GM19043 (cell line): ENCODE results near the gene OR4C12.
"Not testable (repeated sequence)": the region's sequence is repeated elsewhere in the genome, so short reads cannot be mapped to it uniquely, and the experiment has no call there.

Source experiments
- ATAC-seq: cut with Tn5 transposase; IDR thresholded peaks from one replicate; pipeline ENCODE4 v1.9.1; 2021; ENCODE audit warnings: low read depth; ENCODE audit not compliant: unreplicated experiment

Gene OR4C12

DNA sequence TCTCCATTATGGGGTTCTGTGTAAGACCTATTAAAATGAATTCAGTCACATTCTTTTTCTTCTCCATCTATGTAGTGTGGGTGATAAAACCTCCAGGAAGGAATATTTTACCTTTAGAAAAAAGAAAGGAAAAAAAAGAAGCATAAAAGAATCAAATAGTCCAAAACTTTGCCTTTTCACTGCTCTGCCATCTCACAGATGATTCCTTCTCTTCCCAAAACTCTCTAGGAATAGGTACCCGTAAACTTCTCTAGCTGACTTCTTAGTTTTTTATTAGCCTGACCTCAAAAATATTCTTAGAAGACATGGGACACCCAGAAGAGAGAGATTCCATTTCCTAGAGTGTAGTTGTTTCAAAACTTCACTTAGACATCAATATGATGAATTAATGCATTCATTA is at the start of gene OR4C12:
TSS of gene OR4C12 (minus strand) at position 101 of the 400 bp plus-strand sequence. CDS start at position 67, 34 bp downstream.
- ATAC-seq = not testable (repeated sequence)

DNA sequence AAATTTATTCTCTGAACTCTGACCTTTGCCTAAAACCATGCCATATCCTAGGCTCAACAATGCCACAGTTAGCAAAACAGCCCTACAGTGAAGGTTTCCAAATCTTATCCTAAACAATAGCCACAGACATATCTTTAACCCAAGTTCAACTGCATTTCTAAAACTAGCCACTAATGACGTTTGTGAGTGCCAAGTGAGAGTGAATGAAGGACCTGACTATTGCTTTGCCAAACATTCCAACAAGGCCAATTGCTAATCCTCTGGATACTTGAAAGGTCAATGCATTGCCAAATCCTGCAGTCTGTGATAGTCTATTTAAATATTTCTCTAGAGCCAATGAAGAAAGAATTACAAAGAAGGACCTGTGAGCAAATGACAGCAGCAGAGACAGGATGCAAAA is 47.9 kb upstream of the OR4C12 start:
- ATAC-seq = no peak

DNA sequence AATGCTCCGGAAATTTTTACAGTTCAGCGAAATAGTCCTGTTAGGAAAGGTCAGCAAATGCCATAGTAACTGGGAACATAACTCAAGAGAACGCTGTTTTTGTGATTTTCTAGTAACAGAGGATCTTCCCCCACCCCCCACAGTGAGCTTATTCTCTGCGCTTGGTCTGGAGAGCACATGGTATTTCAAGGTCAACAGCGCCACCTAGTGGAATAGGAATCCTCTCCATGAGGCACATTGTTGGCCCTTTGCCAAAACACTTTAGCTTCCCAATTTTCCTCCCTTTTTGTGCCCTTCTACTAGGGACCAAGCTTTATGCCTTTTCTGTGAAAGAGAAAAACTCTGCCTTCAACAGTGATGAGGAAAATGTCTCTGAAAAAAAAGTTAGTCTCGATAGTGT is 13.2 kb upstream of the OR4C12 start:
- ATAC-seq = no peak

DNA sequence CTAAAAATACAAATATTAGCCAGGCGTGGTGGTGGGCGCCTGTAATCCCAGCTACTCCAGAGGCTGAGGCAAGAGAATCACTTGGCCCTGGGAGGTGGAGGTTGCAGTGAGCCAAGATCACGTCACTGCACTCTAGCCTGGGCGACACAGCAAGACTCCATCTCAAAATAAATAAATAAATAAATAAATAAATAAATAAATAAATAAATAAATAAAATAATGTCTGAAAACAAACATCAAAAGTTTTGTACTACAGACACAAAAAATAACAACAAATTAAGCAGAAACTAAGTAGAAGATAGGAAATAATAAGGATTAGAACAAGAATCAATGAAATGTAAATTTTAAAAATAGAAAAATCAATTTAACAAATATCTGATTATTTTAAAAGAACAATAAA is 8.9 kb downstream of the OR4C12 start:
- not testable (repeated sequence) for ATAC-seq

DNA sequence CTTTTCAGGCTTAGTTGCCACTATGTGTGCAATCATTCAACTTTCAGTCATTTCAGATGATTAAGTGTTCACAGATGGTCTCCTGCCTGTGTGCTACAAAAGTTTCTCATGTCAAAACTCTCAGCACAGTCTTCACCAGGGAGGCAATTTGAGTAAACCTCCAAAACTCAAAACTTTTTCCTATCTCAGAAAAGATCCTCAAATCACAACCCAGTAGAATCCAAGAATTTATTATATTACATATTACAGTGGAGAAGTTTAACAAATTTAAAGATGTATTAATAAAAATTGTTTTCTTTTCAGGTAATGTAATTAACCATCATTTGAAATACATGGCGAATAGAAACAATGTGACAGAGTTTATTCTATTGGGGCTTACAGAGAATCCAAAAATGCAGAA is 30.2 kb downstream of the OR4C12 start, which contains the start of gene OR4C13:
TSS of gene OR4C13 (plus strand) at position 301 of the 400 bp plus-strand sequence. CDS start at position 333, 32 bp downstream.
- no peak for ATAC-seq

DNA sequence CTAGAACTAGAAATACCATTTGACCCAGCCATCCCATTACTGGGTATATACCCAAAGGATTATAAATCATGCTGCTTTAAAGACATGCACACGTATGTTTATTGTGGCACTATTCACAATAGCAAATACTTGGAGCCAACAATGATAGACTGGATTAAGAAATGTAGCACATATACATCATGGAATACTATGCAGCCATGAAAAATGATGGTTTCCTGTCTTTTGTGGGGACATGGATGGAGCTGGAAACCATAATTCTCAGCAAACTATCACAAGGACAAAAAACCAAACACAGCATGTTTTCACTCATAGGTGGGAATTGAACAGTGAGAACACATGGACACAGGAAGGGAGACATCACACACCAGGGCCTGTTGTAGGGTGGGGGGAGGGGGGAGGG is 33.6 kb downstream of the OR4C12 start:
- ATAC-seq = not testable (repeated sequence)
